ENCODE measurements around the gene TNFAIP3.
"Not testable (repeated sequence)": the region's sequence is repeated elsewhere in the genome, so short reads cannot be mapped to it uniquely, and the experiment has no call there.

TNFAIP3 gene

DNA sequence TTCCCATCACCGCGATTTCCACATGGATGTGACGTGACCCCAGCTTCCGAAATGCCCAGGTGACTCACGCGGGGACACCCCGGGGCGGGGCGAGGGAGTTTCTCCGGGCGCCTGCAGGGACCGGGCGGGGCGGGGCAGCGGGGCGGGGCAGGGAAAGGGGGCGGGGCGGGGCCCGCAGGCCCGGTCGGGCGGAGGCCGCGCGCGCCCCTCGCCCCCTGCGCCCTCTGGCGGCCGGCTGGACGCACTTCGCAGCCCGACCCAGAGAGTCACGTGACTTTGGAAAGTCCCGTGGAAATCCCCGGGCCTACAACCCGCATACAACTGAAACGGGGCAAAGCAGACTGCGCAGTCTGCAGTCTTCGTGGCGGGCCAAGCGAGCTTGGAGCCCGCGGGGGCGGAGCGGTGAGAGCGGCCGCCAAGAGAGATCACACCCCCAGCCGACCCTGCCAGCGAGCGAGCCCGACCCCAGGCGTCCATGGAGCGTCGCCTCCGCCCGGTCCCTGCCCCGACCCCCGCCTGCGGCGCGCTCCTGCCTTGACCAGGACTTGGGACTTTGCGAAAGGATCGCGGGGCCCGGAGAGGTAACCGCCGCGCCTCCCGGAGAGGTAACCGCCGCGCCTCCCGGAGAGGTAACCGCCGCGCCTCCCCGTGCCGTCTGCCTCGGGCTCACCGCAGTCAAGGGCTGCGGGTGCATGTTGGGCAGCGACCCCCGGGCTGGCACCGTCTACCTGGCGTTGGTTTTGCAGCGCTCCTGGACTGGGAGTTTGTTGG is at the start of gene TNFAIP3:
TNFAIP3 (plus strand) TSS at position 346 of the 771 bp plus-strand sequence. CDS start 3,969 bp downstream, outside the sequence.
- peak; percentile 96 to 97 for DNase-seq

DNA sequence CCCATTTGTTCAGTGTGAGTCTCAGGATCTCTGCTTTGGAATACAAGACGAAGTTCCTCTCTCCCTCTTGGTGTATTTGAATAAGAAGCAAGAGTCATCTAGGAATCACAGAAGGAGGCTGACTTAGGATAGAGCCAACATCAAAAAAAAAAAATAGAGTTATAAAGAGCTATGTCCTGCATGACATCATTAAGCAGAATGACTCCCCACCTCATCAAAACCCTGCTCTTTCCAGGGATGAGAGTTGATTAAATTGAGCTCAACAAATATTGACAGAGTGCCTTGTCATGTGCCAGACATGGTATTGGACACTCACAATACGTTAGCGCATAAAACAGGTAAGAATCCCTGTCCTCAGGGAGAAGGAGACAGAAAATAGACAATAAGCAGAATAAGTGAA is 48.6 kb upstream of the TNFAIP3 start:
- DNase-seq, result no peak

DNA sequence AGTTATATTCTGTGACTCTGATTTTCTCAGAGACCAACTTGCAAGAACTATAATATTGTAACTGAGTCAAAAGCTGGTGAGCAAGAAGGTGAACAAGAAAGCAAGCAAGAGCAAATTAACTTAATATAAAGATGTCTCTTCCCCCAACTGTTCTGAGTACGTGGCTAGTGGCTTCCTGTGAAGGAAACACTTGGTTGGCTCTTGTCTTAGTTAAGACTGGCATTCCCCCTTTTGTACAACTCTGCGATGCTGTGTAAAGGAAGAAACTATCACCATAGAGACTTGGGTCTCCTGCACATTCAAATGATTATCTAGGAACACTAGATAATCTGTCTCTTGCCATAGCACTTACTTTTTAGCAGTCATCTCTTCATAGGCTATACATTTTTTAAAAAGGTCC is 47.3 kb upstream of the TNFAIP3 start:
- DNase-seq, result peak in 1 of 2 experiments; percentile 12

DNA sequence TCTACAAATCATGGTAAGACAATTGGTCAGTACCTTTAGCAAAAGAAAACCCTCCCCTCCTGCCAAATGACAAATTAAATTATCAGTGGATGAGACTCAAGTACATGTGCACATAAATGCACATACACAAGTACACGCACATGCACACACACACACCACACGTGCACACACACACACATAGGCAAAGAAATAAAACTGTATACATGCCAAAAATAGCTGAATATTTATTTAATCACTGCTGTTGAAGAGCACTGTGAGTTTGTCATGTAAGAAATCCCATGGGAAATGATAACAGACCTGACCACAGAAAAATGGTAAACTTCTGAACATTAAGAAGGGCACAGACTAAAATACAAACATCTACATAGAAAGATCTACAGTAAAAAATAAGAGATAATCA is 46.6 kb upstream of the TNFAIP3 start:
- no peak for DNase-seq

DNA sequence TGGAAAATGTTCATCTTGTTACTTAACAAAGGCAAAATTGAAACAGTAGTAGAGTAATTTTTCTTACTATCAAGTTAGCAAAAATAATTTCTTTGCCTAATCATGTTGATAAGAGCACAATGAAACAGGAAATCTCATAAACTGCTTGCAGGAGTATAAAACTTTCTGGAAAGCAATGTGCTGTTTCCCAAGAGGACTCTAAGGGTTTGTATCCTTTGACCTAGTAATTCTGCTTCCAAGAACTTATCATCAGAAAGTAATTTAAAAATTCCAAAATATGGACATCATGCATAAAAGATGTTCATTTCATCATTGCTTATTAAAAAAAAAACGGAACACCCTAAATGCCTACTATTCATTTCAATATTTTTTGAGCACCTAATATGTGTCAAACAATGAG is 46.1 kb upstream of the TNFAIP3 start:
- no peak for DNase-seq

DNA sequence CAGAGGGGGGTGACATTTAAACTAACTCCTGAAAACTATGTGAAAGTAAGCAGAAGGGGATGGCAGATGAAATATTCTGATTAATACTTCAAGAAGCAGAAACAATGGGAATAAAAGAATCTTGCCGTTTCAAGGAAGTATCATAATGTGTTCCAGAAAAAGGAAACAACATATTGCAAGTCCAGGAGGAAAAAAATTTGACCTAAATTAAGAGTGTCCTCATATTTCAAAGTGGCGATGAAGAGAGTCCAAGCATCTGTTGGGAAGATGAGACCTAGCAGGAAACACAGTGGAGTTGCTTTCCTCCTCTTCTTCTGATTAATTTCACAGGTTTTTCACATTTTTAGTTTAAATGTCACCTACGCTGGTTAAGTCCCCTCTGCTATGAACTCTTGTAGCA is 45.6 kb upstream of the TNFAIP3 start:
- no peak for DNase-seq

DNA sequence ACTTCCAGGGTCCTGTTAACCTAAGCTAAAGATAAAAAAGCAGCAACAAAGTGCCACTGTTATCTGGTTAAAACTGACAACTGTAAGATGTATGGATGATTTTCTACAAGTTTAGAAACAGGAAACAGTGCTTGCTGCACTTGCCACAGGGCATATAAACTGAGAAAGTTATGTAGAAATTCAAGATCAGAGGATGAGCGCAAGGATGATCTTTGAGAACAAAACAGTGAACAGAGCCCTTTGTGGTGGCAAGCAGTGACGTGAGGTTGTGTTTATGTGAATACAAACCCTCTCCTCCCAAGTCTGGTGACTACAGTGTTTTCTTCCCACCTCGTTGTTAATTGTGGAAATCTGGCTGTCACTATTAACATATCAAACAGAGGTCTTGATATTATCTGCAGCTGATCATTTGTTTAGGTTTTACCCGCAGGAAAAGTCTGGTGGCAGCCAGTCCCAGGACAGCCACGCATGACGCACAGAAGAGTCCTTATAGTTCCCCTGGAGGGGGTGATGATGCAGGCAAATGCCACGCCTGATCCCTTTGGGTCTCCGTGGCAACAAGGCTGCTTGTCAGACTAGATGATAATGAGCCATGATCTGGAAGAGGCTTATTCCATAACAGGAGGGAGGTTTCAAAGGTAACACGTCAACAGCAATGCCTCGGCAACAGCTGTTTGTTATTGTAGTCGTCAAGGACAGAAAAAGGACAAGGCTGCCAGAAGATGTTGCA is 43.1 kb upstream of the TNFAIP3 start:
- DNase-seq, result peak; percentile 86 to 92

DNA sequence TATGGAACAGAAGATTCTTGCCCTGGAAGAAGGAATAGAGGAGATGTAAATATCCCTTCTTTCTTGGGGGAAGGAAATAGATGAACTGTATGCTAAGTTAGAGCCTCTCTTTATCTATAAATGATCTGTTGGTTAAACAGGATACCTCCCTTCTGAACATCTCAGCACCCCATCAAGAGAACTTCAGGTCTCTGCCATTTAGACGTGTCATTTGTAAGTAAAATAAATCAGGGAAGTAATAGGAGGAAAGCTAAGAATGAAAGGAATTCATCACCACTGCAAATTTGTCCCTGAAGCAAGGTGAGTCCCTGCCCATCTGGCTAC is 42.5 kb upstream of the TNFAIP3 start:
- no peak for DNase-seq

DNA sequence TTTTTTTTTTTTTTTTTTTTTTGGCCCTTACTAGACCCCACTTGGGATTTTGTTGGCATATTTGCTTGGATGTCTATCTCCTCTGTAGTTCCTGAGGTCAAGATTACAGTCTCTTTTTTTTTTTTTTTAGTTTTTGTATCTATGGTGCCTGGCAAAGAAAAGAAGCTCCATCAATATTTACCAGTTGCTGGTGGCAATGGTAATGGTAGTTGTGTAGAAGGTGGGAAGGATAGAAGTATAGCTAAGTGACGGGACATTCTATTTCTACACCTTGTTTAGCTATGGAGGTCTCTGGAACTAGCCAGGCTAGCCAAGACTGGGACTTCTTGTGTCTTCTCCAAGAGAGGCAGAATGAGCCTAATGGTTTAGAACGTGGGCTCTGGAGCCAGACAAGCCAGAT is 42.2 kb upstream of the TNFAIP3 start:
- no peak for DNase-seq

DNA sequence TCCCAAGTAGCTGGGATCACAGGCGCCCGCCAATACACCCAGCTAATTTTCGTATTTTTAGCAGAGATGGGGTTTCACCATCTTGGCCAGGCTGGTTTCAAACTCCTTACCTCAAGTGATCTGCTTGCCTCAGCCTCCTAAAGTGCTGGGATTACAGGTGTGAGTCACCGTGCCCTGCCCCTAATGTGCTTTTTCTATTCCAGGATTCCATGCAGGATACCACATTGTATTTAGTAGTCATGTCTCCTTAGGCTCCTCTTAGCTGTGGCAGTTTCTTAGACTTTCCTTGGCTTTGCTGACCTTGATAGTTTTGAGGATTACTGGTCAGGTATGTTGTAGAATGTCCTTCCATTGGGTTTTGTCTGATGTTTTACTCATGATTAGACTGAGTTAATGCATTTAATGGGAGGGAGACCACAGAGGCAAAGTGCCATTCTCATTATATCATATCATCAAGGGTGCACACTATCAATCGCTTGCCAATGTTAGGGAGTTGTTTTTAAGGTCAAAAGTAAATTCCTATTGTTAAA is 39.6 kb upstream of the TNFAIP3 start:
- DNase-seq, result no peak

DNA sequence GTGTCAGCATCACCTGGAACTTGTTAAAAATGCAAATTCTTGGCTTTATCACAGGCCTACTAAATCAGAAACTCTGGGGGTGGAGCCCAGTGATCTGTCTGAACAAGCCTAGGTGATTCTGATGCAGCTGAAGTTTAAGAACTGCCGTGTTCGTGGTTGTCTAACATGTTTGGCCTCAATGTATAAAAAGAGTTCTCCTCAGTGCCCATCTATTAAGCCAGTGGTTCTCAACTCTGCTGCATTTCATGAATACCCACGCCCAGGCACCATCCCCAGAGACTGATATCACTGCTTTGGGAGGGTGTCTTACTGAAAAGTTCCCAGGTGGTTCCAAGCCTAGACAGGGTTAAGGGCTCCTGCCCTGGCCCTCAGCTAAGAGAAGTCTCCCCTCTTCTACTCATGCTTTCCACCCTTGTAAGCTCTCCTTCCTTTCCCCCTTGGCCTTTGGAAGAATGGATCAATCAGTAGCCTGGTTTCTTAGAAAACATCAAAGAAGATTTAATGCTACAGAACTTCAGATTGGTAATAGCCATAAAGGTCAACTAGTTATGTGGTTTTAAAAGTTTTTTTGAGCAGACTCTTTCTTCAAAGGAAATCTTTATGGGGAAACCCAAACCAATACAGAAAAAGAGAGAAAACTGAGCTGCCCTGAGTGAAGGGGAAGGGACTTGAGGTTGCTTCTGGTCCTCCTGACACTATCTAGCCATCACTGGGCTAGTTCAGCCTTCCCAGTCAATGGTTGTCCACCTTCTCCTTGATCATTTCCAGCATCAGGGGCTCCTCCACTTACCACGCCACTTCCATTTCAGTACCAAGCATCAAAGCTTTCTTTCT is 38.9 kb upstream of the TNFAIP3 start:
- DNase-seq, result no peak

DNA sequence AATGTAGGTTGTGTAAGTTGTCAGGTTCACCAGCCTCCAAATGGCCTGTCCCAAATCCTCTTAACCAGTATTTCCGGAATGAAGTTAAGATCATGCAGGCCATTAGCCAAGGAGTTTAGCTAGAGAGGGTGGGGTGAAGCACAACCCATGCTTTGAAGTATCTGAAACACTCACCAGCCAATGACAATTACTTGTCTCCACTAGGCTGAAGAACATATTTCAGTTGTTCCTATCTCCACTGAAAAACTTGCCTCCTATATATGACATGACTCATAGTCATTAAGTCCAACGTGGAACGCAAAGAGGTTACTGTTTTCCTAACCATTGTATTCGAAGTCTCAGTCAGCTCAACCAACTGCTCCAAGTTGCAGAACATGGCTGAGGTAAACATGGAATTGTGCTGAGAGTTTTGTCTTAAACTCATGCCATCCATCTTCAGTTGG is 37.4 kb upstream of the TNFAIP3 start:
- no peak for DNase-seq

DNA sequence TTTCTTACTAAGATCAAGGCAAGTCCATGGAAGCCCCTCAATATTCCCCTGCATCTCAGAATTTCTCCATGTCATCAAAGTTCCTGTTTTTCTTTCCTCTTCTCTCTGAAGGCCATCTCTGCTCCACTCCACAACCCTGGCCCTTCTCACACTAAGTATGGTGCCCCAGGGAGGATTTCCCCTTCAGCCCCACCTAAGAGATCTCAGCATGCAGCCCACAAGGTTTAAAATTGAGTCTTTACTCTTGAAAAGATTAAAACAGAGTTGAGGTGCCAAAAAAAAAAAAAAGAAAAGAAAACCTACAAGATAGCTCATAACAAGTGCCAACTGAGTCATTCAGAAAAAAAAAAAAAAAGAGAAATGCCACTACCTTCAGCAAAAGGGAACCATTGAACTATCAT is 36.5 kb upstream of the TNFAIP3 start:
- DNase-seq, result no peak

DNA sequence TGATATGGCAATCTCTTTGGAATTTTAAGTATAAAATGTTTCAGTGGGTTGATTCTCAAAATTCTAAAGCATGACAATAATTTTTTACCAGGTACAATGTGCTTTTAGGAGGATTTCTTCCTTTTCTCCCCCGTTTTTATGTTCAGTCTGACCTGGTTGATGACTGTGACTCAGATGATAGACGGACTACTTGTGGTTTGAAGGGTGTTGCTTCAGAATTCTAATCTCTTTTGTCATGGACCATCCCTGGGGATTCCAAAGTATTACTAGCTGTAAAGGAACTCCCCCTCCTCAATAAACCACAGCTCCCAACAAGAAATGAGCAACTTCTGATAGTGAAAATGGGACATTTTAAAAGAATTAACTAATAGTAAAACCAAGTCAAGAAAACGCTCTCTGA is 34.9 kb upstream of the TNFAIP3 start:
- no peak for DNase-seq

DNA sequence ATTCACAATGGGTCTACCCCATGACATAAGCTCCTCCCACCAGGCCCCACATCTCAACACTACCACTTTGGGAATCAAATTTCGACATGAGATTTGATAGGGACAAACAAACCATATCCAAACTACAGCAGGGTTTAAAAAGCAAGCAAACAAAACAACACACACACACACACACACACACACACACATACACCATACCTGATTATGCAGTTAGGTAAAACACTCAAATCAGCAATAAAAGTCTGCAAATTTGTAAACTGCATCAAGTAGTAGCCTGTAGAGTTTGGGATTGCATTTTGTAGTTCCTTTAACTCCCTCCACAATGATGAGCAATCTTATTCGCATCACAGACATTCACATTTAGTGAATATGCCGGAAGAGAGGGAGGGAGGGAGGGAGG is 32.6 kb upstream of the TNFAIP3 start:
- DNase-seq, result no peak

DNA sequence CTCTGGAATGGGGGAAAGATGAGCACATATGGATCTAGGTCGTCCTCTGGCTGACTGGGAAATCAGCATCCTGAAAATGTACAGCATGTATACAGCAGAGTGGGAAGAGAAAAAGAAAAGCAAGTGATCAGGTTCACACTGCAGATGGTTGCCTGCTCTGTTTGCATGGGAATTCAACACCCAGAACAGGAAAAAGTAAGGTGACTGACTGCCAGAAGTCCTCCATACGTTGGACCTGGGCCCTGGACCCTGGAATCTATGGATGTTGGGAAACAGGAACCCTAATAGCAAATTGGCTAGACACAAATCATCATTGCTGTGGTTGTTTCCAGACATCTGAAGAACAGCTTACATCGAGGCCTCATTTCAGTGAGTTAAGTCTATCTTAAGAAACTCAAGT is 30.3 kb upstream of the TNFAIP3 start:
- no peak for DNase-seq

DNA sequence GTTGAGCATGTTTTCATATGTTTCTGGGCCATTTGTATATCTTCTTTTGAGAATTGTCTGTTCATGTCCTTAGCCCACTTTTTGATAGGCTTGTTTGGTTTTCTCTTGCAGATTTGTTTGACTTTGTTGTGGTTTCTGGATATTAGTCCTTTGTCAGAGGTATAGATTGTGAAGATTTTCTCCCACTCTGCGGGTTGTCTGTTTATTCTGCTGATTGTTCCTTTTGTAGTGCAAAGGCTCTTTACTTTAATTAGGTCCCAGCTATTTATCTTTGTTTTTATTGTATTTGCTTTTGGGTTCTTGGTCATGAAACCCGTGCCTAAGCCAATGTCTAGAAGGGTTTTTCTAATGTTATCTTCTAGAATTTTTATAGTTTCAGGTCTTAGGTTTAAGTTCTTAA is 29.0 kb upstream of the TNFAIP3 start:
- DNase-seq, result not testable (repeated sequence)

DNA sequence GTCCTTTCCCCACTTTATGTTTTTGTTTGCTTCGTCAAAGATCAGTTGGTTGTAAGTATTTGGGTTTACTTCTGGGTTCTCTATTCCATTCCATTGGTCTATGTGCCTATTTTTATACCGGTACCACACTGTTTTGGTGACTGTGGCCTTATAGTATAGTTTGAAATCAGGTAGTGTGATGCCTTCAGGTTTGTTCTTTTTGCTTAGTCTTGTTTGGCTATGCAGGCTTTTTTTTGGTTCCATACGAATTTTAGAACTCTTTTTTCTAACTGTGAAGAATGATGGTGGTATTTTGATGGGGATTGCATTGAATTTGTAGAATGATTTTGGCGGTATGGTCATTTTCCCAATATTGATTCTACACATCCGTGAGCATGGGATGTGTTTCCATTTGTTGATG is 28.5 kb upstream of the TNFAIP3 start:
- DNase-seq, result not testable (repeated sequence)

DNA sequence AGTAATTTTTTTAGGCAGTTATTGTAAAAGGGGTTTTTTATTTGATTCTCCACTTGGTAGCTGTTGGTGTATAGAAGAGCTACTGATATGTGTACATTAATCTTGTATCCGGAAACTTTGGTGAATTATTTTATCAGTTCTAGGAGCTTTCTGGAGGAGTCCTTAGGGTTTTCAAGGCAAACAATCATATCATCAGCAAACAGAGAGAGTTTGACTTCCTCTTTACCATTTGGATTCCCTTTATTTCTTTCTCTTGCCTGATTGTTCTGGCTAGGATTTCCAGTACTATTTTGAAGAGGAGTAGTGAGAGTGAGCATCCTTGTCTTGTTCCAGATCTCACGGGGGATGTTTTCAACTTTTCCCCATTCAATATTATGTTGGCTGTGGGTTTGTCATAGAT is 28.0 kb upstream of the TNFAIP3 start:
- no peak for DNase-seq

DNA sequence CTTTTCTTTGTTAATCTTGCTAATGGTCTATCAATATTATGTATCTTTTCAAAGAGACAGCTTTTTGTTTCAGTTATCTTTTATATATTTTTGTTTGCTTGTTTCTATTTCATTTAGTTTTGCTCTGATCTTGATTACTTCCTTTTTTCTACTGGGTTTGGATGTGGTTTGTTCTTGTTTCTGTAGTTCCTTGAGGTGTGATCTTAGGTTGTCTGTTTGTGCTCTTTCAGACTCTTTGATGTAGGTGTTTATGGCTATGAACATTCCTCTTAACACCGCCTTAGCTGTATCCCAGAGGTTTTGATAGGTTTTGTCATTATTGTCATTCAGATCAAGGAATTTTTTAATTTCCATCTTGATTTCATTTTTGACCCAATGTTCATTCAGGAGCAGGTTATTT is 26.8 kb upstream of the TNFAIP3 start:
- no peak for DNase-seq

DNA sequence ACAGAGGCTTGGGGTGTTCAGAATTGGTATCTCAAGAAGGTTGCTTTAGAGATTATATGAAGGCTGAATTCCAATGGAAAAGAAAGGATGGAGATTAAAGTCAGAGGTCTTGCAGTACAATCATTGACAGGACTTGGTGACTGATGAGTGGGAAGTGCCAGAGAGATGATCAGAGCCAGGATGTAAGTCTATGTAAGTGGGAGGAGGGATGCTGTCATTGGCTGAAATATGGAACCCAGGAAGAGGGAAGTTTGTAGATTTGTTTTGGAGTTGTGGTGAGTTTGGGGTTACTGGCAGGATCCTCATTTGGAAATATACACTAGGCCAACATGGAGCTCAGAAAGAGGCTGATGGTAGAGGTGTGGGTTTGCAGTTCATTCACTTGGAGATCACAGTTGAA is 23.8 kb upstream of the TNFAIP3 start:
- no peak for DNase-seq

DNA sequence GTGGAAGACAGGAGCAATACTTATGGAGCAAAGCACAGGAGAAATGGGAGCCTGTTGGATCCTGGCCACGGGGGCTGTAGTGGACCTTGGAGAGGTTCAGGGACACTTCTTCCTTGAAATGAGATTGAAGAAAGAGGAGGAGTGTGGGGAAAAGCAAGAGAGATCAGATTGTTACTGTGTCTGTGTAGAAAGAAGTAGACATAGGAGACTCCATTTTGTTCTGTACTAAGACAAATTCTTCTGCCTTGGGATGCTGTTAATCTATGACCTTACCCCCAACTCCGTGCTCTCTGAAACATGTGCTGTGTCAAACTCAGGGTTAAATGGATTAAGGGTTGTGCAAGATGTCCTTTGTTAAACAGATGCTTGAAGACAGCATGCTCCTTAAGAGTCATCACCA is 22.7 kb upstream of the TNFAIP3 start:
- DNase-seq, result not testable (repeated sequence)

DNA sequence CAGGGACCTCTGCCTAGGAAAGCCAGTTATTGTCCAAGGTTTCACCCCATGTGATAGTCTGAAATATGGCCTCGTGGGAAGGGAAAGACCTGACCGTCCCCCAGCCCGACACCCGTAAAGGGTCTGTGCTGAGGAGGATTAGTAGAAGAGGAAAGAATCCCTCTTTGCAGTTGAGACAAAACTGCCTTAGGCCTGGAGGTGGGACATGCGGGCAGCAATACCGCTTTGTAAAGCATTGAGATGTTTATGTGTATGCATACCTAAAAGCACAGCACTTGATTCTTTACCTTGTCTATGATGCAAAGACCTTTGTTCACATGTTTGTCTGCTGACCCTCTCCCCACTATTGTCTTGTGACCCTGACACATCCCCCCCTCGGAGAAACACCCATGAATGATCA is 22.3 kb upstream of the TNFAIP3 start:
- DNase-seq, result not testable (repeated sequence)

Data from AML-193 (cell line).